CD14-positive monocyte (primary cell): ENCODE data around the gene GABRR2. TPM values are rescaled to one million over a fixed set of nuclear protein-coding genes. Genes with fewer than 3 reads are reported as not detected.

Source experiments
- DNase-seq, 3 donors: peaks; one replicate each; pipeline ENCODE4 v3.0.0-alpha.2; 2011 to 2022
- H2AFZ ChIP-seq: 2 replicates; pipeline ENCODE4 v1.6.0; 2012; ENCODE audit warnings: mild to moderate bottlenecking, low read depth, low read length, inconsistent platforms; ENCODE audit not compliant: insufficient read depth, poor library complexity, severe bottlenecking
- H3K27ac ChIP-seq, 2 donors: 1 replicate in 1 of 2; 2 replicates in 1 of 2; pipeline ENCODE4 v1.5.1; 2012 to 2013; ENCODE audit warnings: low read length in 2 of 2, control low read depth in 1 of 2, inconsistent platforms in 1 of 2, low read depth in 1 of 2, mild to moderate bottlenecking in 1 of 2
- H3K27me3 ChIP-seq, 2 donors: one replicate each; pipeline versions ENCODE4 v1.6.0 to v1.6.1; 2011 to 2013; ENCODE audit warnings: low read length in 2 of 2; ENCODE audit not compliant: control insufficient read depth in 2 of 2, insufficient read depth in 2 of 2
- H3K36me3 ChIP-seq, 2 donors: replicated peaks in 1 of 2; 1 replicate in 1 of 2; 2 replicates in 1 of 2; pipeline versions ENCODE4 v1.5.1 to v1.6.1; 2012 to 2013; ENCODE audit warnings: low read length in 2 of 2, control low read depth in 1 of 2, inconsistent platforms in 1 of 2, mild to moderate bottlenecking in 1 of 2; ENCODE audit not compliant: insufficient read depth in 2 of 2, control insufficient read depth in 1 of 2
- H3K4me1 ChIP-seq, 2 donors: 1 replicate in 1 of 2; 2 replicates in 1 of 2; pipeline versions ENCODE4 v1.5.1 to v1.6.1; 2012 to 2013; ENCODE audit warnings: low read length in 2 of 2, control low read depth in 1 of 2, inconsistent platforms in 1 of 2, mild to moderate bottlenecking in 1 of 2, moderate library complexity in 1 of 2; ENCODE audit not compliant: insufficient read depth in 2 of 2, control insufficient read depth in 1 of 2
- H3K4me2 ChIP-seq: replicated peaks from 2 replicates; pipeline ENCODE3; 2012; ENCODE audit warnings: low read length, moderate library complexity, mild to moderate bottlenecking; ENCODE audit not compliant: poor library complexity, severe bottlenecking; ENCODE audit errors: extremely low read depth
- H3K4me3 ChIP-seq, 3 experiments: fragments of 200-600 bp in 1 of 3; sonication (generic) in 1 of 3; replicated peaks in 1 of 3; 1 replicate in 2 of 3; 2 replicates in 1 of 3; pipeline ENCODE4 v1.5.1; 2011 to 2013; ENCODE audit warnings: low read length in 3 of 3, mild to moderate bottlenecking in 3 of 3, control low read depth in 2 of 3, low read depth in 2 of 3, inconsistent platforms in 1 of 3, moderate library complexity in 1 of 3
- H3K79me2 ChIP-seq: 2 replicates; pipeline ENCODE4 v1.6.0; 2012; ENCODE audit warnings: mild to moderate bottlenecking, control low read depth, inconsistent platforms, low read length, moderate library complexity; ENCODE audit not compliant: insufficient read depth
- H3K9ac ChIP-seq: 2 replicates; pipeline ENCODE4 v1.6.0; 2017; ENCODE audit warnings: low read length, mild to moderate bottlenecking; ENCODE audit not compliant: insufficient read depth, poor library complexity, severe bottlenecking
- H3K9me3 ChIP-seq, 2 donors: replicated peaks in 1 of 2; 1 replicate in 1 of 2; 2 replicates in 1 of 2; pipeline versions ENCODE4 v1.5.1 to v1.6.1; 2012 to 2013; ENCODE audit warnings: low read length in 2 of 2, control low read depth in 1 of 2; ENCODE audit not compliant: control insufficient read depth in 1 of 2, insufficient read depth in 1 of 2
- H4K20me1 ChIP-seq: 2 replicates; pipeline ENCODE4 v1.6.0; 2012; ENCODE audit warnings: mild to moderate bottlenecking, low read length, control low read depth, moderate library complexity; ENCODE audit not compliant: insufficient read depth
- H3K27ac Mint-ChIP-seq, 7 donors: one replicate each; pipeline ENCODE4 v1.8.0; 2020; ENCODE audit warnings: mild to moderate bottlenecking in 7 of 7, mixed read lengths in 7 of 7, moderate library complexity in 6 of 7, inconsistent platforms in 2 of 7
- H3K27me3 Mint-ChIP-seq, 3 donors: one replicate each; pipeline ENCODE4 v1.8.0; 2021 to 2022; ENCODE audit warnings: low read depth in 3 of 3, mild to moderate bottlenecking in 3 of 3, mixed read lengths in 3 of 3, moderate library complexity in 3 of 3, inconsistent platforms in 1 of 3
- H3K36me3 Mint-ChIP-seq, 2 donors: one replicate each; pipeline ENCODE4 v1.8.0; 2020; ENCODE audit warnings: mixed read lengths in 2 of 2, inconsistent platforms in 1 of 2, mild to moderate bottlenecking in 1 of 2
- H3K4me1 Mint-ChIP-seq: one replicate; pipeline ENCODE4 v1.8.0; 2020; ENCODE audit warnings: mild to moderate bottlenecking, mixed read lengths
- H3K4me3 Mint-ChIP-seq, 2 donors: one replicate each; pipeline ENCODE4 v1.8.0; 2020; ENCODE audit warnings: mild to moderate bottlenecking in 2 of 2, mixed read lengths in 2 of 2, moderate library complexity in 1 of 2
- H3K9me3 Mint-ChIP-seq, 7 donors: one replicate each; pipeline ENCODE4 v1.8.0; 2020 to 2022; ENCODE audit warnings: mixed read lengths in 7 of 7, mild to moderate bottlenecking in 6 of 7, moderate library complexity in 6 of 7, inconsistent platforms in 2 of 7
- CTCF ChIP-seq: fragments of 200-600 bp; IDR thresholded peaks from one replicate; pipeline ENCODE4 v1.8.0; 2022; ENCODE audit warnings: antibody characterized with exemption, mild to moderate bottlenecking
- WGBS: methylation state at CpG from one replicate; pipeline ENCODE4 v1.1.5; 2013; ENCODE audit warnings: missing lambda C conversion rate; ENCODE audit not compliant: insufficient coverage; 5-methylcytosine and 5-hydroxymethylcytosine counted together
- intact Hi-C, 2 donors: fragments of 100-400 bp; cut with micrococcal nuclease; formaldehyde crosslinking; loops; one replicate each; pipeline versions ENCODE4 v1.15.0 to v1.15.1; 2023
- polyA plus RNA-seq, 3 donors: library from polyadenylated mRNA; depleted of rRNA in 1 of 3; unstranded in 2 of 3; stranded (reverse) in 1 of 3; fragments of 300-500 nt in 2 of 3; fragments of >200 nt in 1 of 3; fragmentation: Illumina TruSeq in 2 of 3; gene quantifications; 1 replicate in 2 of 3; 2 replicates in 1 of 3; pipeline ENCODE4 v1.2.3, GENCODE V29; 2012 to 2021

Gene GABRR2
- polyA plus RNA-seq, 3 donors, result 3.7 TPM; not detected in 2

- Mint-ChIP-seq H3K27ac (no peak overlapping the region), H3K9me3 (no peaks in the 10 kb centered on the region)
- no peak for TF ChIP-seq CTCF
Observed at GRCh38 chr6:89252907-89253306, 62.2 kb downstream of the GABRR2 start.

GRCh38 chr6:89251976-89252375 lies 63.1 kb downstream of the GABRR2 start:
- intact Hi-C loops, result no loop called here
- WGBS, result 94% methylated on average over 9 of the region's 10 CpGs
- no peak overlapping the region for H3K4me3 Mint-ChIP-seq

More at GRCh38 chr6:89252907-89253306, 62.2 kb downstream of the GABRR2 start:
- no peaks in the 10 kb centered on the region for H3K27me3 Mint-ChIP-seq
- no peaks in the 10 kb centered on the region for H4K20me1 ChIP-seq
- WGBS, result 6% methylated on average over 1 of the region's 2 CpGs
- no peak overlapping the region for H3K4me3 ChIP-seq
- H2AFZ ChIP-seq, result no peak overlapping the region
- no peaks in the 10 kb centered on the region for H3K9me3 ChIP-seq
- H3K27me3 ChIP-seq, result no peaks in the 10 kb centered on the region
- no peak overlapping the region for H3K4me2 ChIP-seq
- no peak overlapping the region for H3K9ac ChIP-seq
- no peaks in the 10 kb centered on the region for H3K36me3 Mint-ChIP-seq
- H3K27ac ChIP-seq, result no peak overlapping the region
- peaks cover 9% of the 10 kb centered on the region for H3K4me1 Mint-ChIP-seq
- no peak for DNase-seq
- H3K4me3 Mint-ChIP-seq, result no peak overlapping the region
- H3K79me2 ChIP-seq, result no peaks in the 10 kb centered on the region
- no peaks in the 10 kb centered on the region for H3K36me3 ChIP-seq
- peaks cover 0 to 5% of the 10 kb centered on the region in 2 donors for H3K4me1 ChIP-seq
- intact Hi-C loops, result no loop called here

More at GRCh38 chr6:89251976-89252375, 63.1 kb downstream of the GABRR2 start:
- Mint-ChIP-seq H3K4me1 (peaks cover 9% of the 10 kb centered on the region), H3K27ac (no peak overlapping the region), H3K27me3 (no peaks in the 10 kb centered on the region), H3K36me3 (no peaks in the 10 kb centered on the region), H3K9me3 (no peaks in the 10 kb centered on the region)
- Histone ChIP-seq H3K36me3 (no peaks in the 10 kb centered on the region), H3K79me2 (no peaks in the 10 kb centered on the region), H4K20me1 (no peaks in the 10 kb centered on the region), H3K4me2 (no peak overlapping the region), H3K4me1 (peaks cover 0 to 5% of the 10 kb centered on the region in 2 donors), H3K27ac (no peak overlapping the region), H3K4me3 (no peak overlapping the region), H2AFZ (no peak overlapping the region), H3K9ac (no peak overlapping the region), H3K27me3 (no peaks in the 10 kb centered on the region), H3K9me3 (no peaks in the 10 kb centered on the region)
- no peak for TF ChIP-seq CTCF
- DNase-seq, result no peak
